Naive thymus-derived CD4-positive, alpha-beta T cell (primary cell): ENCODE data around the gene DAB2IP. TPM values are rescaled to one million over a fixed set of nuclear protein-coding genes. Genes with fewer than 3 reads are reported as not detected.

Source experiments
- ATAC-seq: fragments of 150-1000 bp; cut with Tn5 transposase; 2 replicates; pipeline ENCODE4 v1.10.0; 2021; ENCODE audit warnings: mild to moderate bottlenecking, moderate library complexity
- CTCF ChIA-PET: fragments of 350-600 bp; sonication (Branson Sonifier 250); formaldehyde crosslinking; loops from one replicate; lab custom pipeline; 2021; ENCODE audit warnings: antibody characterized with exemption; lab: Charles Lee
- POLR2A ChIA-PET: fragments of 350-600 bp; sonication (Branson Sonifier 250); formaldehyde crosslinking; loops from one replicate; lab custom pipeline; 2021; ENCODE audit warnings: antibody characterized with exemption, inconsistent platforms; lab: Charles Lee
- DNase-seq, 9 donors: peaks; one replicate each; pipeline versions ENCODE4 v3.0.0 to v3.0.0-alpha.2; 2020 to 2022; ENCODE audit warnings: mixed read lengths in 1 of 9
- H3K27ac ChIP-seq: one replicate; pipeline ENCODE4 v1.7.0; 2013; ENCODE audit warnings: mild to moderate bottlenecking, low read depth, low read length, moderate library complexity
- H3K27me3 ChIP-seq, 2 donors: one replicate each; pipeline ENCODE4 v1.7.0; 2013; ENCODE audit warnings: low read length in 2 of 2, mild to moderate bottlenecking in 2 of 2, moderate library complexity in 2 of 2; ENCODE audit not compliant: control insufficient read depth in 2 of 2, insufficient read depth in 2 of 2
- H3K36me3 ChIP-seq, 3 experiments: 1 replicate in 2 of 3; 2 replicates in 1 of 3; pipeline ENCODE4 v1.7.0; 2013; ENCODE audit warnings: low read length in 3 of 3, mild to moderate bottlenecking in 3 of 3, moderate library complexity in 1 of 3; ENCODE audit not compliant: insufficient read depth in 3 of 3, control insufficient read depth in 2 of 3
- H3K4me1 ChIP-seq, 2 donors: one replicate each; pipeline ENCODE4 v1.7.0; 2013; ENCODE audit warnings: low read length in 2 of 2, mild to moderate bottlenecking in 2 of 2, moderate library complexity in 1 of 2; ENCODE audit not compliant: control insufficient read depth in 2 of 2, insufficient read depth in 2 of 2
- H3K4me3 ChIP-seq: 2 replicates; pipeline ENCODE4 v1.7.0; 2013; ENCODE audit warnings: mild to moderate bottlenecking, low read length
- H3K9me3 ChIP-seq, 3 experiments: 1 replicate in 2 of 3; 2 replicates in 1 of 3; pipeline ENCODE4 v1.7.0; 2013; ENCODE audit warnings: low read length in 3 of 3; ENCODE audit not compliant: control insufficient read depth in 2 of 3
- H3K27ac Mint-ChIP-seq, 9 donors: one replicate each; pipeline ENCODE4 v1.8.0; 2020 to 2022; ENCODE audit warnings: mixed read lengths in 9 of 9, mild to moderate bottlenecking in 8 of 9, moderate library complexity in 5 of 9, inconsistent platforms in 2 of 9
- H3K27me3 Mint-ChIP-seq, 5 donors: one replicate each; pipeline ENCODE4 v1.8.0; 2021 to 2022; ENCODE audit warnings: mixed read lengths in 5 of 5, mild to moderate bottlenecking in 1 of 5
- H3K36me3 Mint-ChIP-seq, 5 donors: one replicate each; pipeline ENCODE4 v1.8.0; 2020 to 2022; ENCODE audit warnings: mixed read lengths in 5 of 5, mild to moderate bottlenecking in 3 of 5, inconsistent platforms in 1 of 5
- H3K4me1 Mint-ChIP-seq, 7 donors: one replicate each; pipeline ENCODE4 v1.8.0; 2020 to 2022; ENCODE audit warnings: mixed read lengths in 7 of 7, mild to moderate bottlenecking in 3 of 7, inconsistent platforms in 1 of 7
- H3K4me3 Mint-ChIP-seq, 10 donors: one replicate each; pipeline ENCODE4 v1.8.0; 2020 to 2022; ENCODE audit warnings: mild to moderate bottlenecking in 10 of 10, mixed read lengths in 10 of 10, moderate library complexity in 6 of 10, inconsistent platforms in 2 of 10
- H3K9me3 Mint-ChIP-seq, 11 donors: one replicate each; pipeline ENCODE4 v1.8.0; 2020 to 2022; ENCODE audit warnings: mixed read lengths in 11 of 11, mild to moderate bottlenecking in 4 of 11, inconsistent platforms in 1 of 11, moderate library complexity in 1 of 11
- intact Hi-C, 2 donors: fragments of 100-400 bp; cut with micrococcal nuclease; formaldehyde crosslinking; loops; one replicate each; pipeline ENCODE4 v1.15.1; 2023
- polyA plus RNA-seq, 2 donors: library from polyadenylated mRNA; unstranded; fragments of 300-500 nt; fragmentation: Illumina TruSeq; gene quantifications; one replicate each; pipeline ENCODE4 v1.2.3, GENCODE V29; 2021
- total RNA-seq, 6 experiments: library from RNA in 5 of 6; stranded (reverse) in 5 of 6; gene quantifications; 1 replicate in 5 of 6; 2 replicates in 1 of 6; pipeline ENCODE4 v1.2.3 and lab custom pipeline; 2021 to 2026

Gene DAB2IP
- total and polyA plus RNA-seq, 7 experiments from 2014 or later, result 0.15 TPM; not detected in 6

DNA sequence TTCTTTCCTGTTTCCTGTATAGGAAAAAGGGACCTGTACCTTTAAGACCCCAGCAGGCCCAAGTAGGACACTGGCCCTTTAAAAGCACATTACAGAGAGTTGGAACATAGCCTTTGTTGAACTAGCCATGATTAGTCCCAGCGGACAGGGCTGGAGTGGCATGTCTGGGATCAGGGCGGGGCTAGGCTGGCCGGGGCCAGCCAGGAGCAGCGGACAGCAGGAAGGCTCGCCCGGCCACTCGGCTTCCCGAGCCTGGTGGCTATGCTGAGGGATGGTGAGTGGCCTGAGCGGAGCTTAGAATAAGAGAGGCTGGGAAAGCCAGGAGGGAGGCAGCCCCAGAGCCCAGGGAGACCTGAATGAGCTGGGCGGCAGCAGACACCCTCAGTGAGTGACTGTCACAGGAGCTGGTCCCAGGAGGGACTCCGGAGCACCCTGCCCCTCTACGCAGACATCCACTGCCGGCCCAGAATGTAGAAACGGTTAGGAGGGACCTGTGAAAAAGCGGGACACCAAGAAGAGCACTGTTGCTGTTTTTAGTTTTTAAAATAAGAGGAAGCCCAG, 92.1 kb downstream of the DAB2IP start:
- no peaks in the 10 kb centered on the region for H3K9me3 ChIP-seq
- POLR2A ChIA-PET, result no interaction called here
- no peaks in the 10 kb centered on the region for H3K27me3 ChIP-seq
- no peak overlapping the region for H3K4me3 ChIP-seq
- peaks cover 0 to 8% of the 10 kb centered on the region in 2 donors for H3K4me1 ChIP-seq
- H3K36me3 ChIP-seq, result no peaks in the 10 kb centered on the region
- Mint-ChIP-seq H3K27me3 (peaks cover 0 to 15% (median 7%) of the 10 kb centered on the region in 5 donors), H3K36me3 (no peaks in the 10 kb centered on the region), H3K9me3 (no peaks in the 10 kb centered on the region), H3K27ac (no peak overlapping the region), H3K4me3 (no peak overlapping the region), H3K4me1 (peaks cover 0 to 17% (median 11%) of the 10 kb centered on the region in 7 donors)
- ATAC-seq, result no peak
- no peak overlapping the region for H3K27ac ChIP-seq
- CTCF ChIA-PET, result no interaction called here
- no peak for DNase-seq
- intact Hi-C loops, result loop anchor here in 1 of 2 donors (1.0 kb wide), 1 partner anchor 249 kb away; no protein-coding TSS in a partner anchor

DNA sequence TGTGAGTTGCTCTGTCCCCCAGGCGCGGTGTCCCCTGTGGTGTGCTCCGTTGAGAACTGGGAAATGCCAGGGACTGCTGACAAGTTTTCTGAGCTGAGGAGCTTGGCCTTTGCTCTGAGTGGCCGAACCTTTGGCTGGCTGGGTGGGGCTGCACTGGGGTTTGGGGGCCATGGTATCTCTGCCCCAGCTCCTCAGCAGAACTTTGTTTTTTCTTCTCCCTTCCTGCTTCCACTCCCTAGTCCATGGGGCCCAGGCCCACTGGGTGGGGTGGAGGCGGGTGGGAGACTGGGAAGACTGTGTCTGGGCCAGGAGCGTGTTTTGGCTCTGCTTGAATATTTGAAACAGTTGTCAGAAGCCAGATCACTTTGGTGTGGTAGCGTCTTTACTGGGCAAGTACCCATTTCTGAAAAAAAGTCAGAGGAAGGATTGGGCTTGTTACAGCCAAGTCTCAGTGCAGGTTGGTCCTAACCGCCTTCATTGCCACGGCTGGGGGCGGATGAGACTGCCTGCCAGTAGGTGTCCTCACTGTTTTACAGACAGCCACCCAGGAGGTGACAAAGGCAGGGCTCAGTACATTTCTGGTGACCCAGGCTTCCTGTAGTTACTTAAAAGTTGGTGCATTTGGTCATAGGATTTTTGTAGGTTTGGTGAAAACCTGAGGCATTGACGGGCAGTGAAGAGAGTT, 92.7 kb downstream of the DAB2IP start:
- H3K4me1 ChIP-seq, result peaks cover 0 to 10% of the 10 kb centered on the region in 2 donors
- H3K27ac Mint-ChIP-seq, result no peak overlapping the region
- no peak overlapping the region for H3K4me3 ChIP-seq
- POLR2A ChIA-PET, result no interaction called here
- peaks cover 0 to 10% (median 7%) of the 10 kb centered on the region in 5 donors for H3K27me3 Mint-ChIP-seq
- no peaks in the 10 kb centered on the region for H3K36me3 Mint-ChIP-seq
- no peak overlapping the region for H3K27ac ChIP-seq
- no peak overlapping the region for H3K4me3 Mint-ChIP-seq
- CTCF ChIA-PET, result no interaction called here
- H3K4me1 Mint-ChIP-seq, result peaks cover 0 to 18% (median 13%) of the 10 kb centered on the region in 7 donors
- H3K9me3 Mint-ChIP-seq, result no peaks in the 10 kb centered on the region
- H3K36me3 ChIP-seq, result no peaks in the 10 kb centered on the region
- DNase-seq (peak in 7 of 9 donors; percentile 14 to 57 (median 46)), ATAC-seq (peak; percentile 53)
- no peaks in the 10 kb centered on the region for H3K9me3 ChIP-seq
- intact Hi-C loops, result loop anchor here in 1 of 2 donors (1.0 kb wide), 1 partner anchor 248 kb away; no protein-coding TSS in a partner anchor
- H3K27me3 ChIP-seq, result no peaks in the 10 kb centered on the region

DNA sequence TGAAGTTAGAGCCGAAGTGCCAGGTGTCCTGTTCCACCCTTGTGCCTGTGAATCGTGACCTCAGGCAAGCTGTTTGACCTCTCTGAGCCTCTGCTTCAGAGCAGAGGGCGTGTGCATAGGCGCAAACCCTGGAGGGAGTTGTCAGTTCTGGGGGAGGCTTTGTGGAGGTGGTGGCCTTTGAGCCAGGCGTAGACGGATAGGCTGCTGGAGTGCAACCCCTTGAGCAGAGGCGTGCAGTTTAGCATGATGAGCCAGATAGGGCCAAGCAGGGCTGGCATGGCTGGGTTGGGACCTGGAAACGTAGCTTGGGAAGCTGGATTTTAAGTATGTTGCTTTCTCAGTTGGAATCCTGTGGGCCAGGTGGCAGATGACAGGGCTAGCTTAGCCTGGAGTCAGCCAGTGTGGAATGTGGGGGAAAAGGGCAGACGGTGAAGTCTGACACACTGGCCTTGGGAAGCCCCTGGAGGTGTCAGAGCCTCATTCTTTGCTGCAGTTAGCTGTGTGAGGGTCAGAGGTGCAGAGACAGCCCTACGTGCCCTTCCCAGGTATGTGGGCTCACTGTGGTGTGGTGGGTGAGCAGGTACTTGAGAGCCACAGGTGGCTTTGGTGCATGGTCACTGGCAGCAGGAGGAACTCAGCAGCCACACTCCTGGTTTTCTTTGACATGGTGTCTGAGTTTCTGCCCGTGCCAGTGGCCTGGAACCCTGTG, 93.4 kb downstream of the DAB2IP start:
- H3K9me3 Mint-ChIP-seq, result no peaks in the 10 kb centered on the region
- ChIA-PET POLR2A (no interaction called here), CTCF (no interaction called here)
- no peak for ATAC-seq
- intact Hi-C loops, result loop anchor here in 1 of 2 donors (1.0 kb wide), 1 partner anchor 247 kb away; no protein-coding TSS in a partner anchor
- no peak overlapping the region for H3K27ac Mint-ChIP-seq
- peaks cover 0 to 8% (median 0%) of the 10 kb centered on the region in 5 donors for H3K27me3 Mint-ChIP-seq
- H3K9me3 ChIP-seq, result no peaks in the 10 kb centered on the region
- H3K4me3 Mint-ChIP-seq, result no peak overlapping the region
- peaks cover 0 to 10% of the 10 kb centered on the region in 2 donors for H3K4me1 ChIP-seq
- peaks cover 0 to 18% (median 13%) of the 10 kb centered on the region in 7 donors for H3K4me1 Mint-ChIP-seq
- no peak for DNase-seq
- H3K4me3 ChIP-seq, result no peak overlapping the region
- H3K36me3 ChIP-seq, result no peaks in the 10 kb centered on the region
- no peaks in the 10 kb centered on the region for H3K27me3 ChIP-seq
- H3K36me3 Mint-ChIP-seq, result no peaks in the 10 kb centered on the region
- no peak overlapping the region for H3K27ac ChIP-seq

DNA sequence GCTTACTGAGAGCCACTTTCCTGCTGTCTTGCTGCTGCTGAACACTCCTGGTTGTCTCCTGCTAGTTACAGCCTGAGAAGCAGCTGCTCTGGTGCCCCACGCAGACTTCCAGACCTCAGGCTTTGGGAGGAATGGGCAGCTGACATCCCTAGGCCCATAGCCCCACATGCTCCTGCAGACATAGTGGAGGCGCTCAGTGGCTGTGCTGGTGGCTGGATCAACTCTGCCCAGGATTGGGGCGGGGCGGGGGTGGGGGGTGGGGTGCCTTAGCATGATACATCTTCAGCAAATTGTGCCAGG, 93.9 kb downstream of the DAB2IP start:
- no peak for ATAC-seq
- Mint-ChIP-seq H3K4me1 (peaks cover 0 to 18% (median 13%) of the 10 kb centered on the region in 7 donors), H3K27ac (no peak overlapping the region), H3K27me3 (peaks cover 0 to 6% (median 0%) of the 10 kb centered on the region in 5 donors), H3K4me3 (no peak overlapping the region), H3K36me3 (no peaks in the 10 kb centered on the region), H3K9me3 (no peaks in the 10 kb centered on the region)
- intact Hi-C loops, result no loop called here
- no peak overlapping the region for H3K4me3 ChIP-seq
- H3K9me3 ChIP-seq, result no peaks in the 10 kb centered on the region
- ChIA-PET POLR2A (no interaction called here), CTCF (no interaction called here)
- no peak overlapping the region for H3K27ac ChIP-seq
- no peak for DNase-seq
- no peaks in the 10 kb centered on the region for H3K27me3 ChIP-seq
- peaks cover 0 to 10% of the 10 kb centered on the region in 2 donors for H3K4me1 ChIP-seq
- H3K36me3 ChIP-seq, result no peaks in the 10 kb centered on the region

DNA sequence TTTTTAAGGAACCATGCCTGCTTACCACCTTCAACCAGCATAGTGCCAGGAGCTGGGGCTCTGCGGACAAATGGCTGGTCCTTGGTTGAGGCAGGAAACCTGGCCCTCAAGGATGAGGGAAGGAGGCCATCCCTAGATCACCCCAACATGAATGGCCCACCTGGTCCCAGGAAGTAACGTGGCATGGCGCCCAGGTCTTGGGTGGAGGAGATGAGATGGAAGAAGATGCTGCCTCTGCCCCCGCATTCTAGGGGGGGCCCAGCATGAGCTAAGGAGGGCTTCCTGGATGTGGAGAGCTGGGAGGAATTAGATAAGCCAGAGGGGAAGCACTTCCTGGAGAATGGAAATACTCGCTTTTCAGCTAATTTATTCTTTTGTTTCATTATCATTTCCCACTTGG, 95.0 kb downstream of the DAB2IP start:
- Histone ChIP-seq H3K4me3 (no peak overlapping the region), H3K4me1 (peaks cover 0 to 10% of the 10 kb centered on the region in 2 donors), H3K27me3 (no peaks in the 10 kb centered on the region), H3K9me3 (no peaks in the 10 kb centered on the region), H3K27ac (no peak overlapping the region), H3K36me3 (no peaks in the 10 kb centered on the region)
- intact Hi-C loops, result no loop called here
- Mint-ChIP-seq H3K4me3 (no peak overlapping the region), H3K4me1 (peaks cover 0 to 18% (median 13%) of the 10 kb centered on the region in 7 donors), H3K27ac (peak overlapping the region in 1 of 9 donors; percentile 62), H3K9me3 (no peaks in the 10 kb centered on the region), H3K36me3 (no peaks in the 10 kb centered on the region), H3K27me3 (peaks cover 0 to 6% (median 0%) of the 10 kb centered on the region in 5 donors)
- ATAC-seq, result no peak
- ChIA-PET CTCF (no interaction called here), POLR2A (no interaction called here)
- DNase-seq, result no peak

DNA sequence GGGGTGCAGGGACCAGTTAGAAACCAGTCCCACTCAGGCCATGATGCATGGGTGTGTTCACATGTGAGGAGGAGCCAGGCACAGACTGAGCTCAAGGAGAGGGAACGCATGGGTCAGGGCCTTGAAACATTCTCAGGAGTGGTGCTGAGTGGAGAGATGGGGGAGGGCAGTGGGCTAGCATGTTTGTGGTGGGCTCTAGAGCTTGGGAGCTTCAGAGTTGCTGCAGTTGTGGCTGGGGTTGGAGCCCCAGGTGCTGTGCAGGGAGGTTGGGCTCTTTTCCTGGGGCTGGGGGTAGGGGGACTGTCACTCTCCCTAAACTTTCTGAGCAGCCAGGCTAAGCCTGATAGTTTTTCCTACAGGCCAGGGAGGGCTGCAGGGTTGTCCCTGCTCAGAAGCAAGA, 95.4 kb downstream of the DAB2IP start:
- H3K36me3 ChIP-seq, result no peaks in the 10 kb centered on the region
- peaks cover 0 to 10% of the 10 kb centered on the region in 2 donors for H3K4me1 ChIP-seq
- Mint-ChIP-seq H3K4me3 (no peak overlapping the region), H3K36me3 (no peaks in the 10 kb centered on the region), H3K4me1 (peaks cover 0 to 18% (median 13%) of the 10 kb centered on the region in 7 donors), H3K9me3 (no peaks in the 10 kb centered on the region), H3K27ac (peak overlapping the region in 1 of 9 donors; percentile 62), H3K27me3 (peaks cover 0 to 6% (median 0%) of the 10 kb centered on the region in 5 donors)
- ChIA-PET POLR2A (no interaction called here), CTCF (no interaction called here)
- no peak for ATAC-seq
- H3K9me3 ChIP-seq, result no peaks in the 10 kb centered on the region
- H3K27me3 ChIP-seq, result no peaks in the 10 kb centered on the region
- no peak overlapping the region for H3K4me3 ChIP-seq
- intact Hi-C loops, result no loop called here
- no peak overlapping the region for H3K27ac ChIP-seq
- no peak for DNase-seq
